HepG2 (cell line): Measurements from ENCODE around the gene DDRGK1. TPM values are rescaled to one million over a fixed set of nuclear protein-coding genes. Genes with fewer than 3 reads are reported as not detected.
A peak's percentile ranks its signal among the peaks of the same experiment; 100 is the strongest.

Experiments used
- AKAP8 ChIP-seq: sonication (generic); formaldehyde crosslinking; IDR thresholded peaks from 2 replicates; pipeline ENCODE4 v1.5.1; 2020; ENCODE audit warnings: mild to moderate bottlenecking, missing genetic modification reagents
- BCLAF1 ChIP-seq: fragments of 450-650 bp; IDR thresholded peaks from 2 replicates; pipeline ENCODE4 v1.6.1; 2017; ENCODE audit warnings: mild to moderate bottlenecking
- HDAC1 ChIP-seq: sonication (generic); formaldehyde crosslinking; IDR thresholded peaks from 2 replicates; pipeline ENCODE4 v1.5.1; 2020; ENCODE audit warnings: mild to moderate bottlenecking, missing genetic modification reagents
- IKZF4 ChIP-seq: sonication (generic); formaldehyde crosslinking; IDR thresholded peaks from 2 replicates; pipeline ENCODE4 v1.5.1; 2020; ENCODE audit warnings: borderline replicate concordance, mild to moderate bottlenecking, low read depth, missing genetic modification reagents; ENCODE audit errors: not compliant biosample characterization
- MAFK ChIP-seq, 2 experiments: IDR thresholded peaks in 1 of 2; conservative IDR thresholded peaks in 1 of 2; 2 replicates each; pipeline ENCODE4 v1.6.1; 2011; ENCODE audit warnings: improper control_type of control experiment in 2 of 2, low read length in 2 of 2
- NCOA1 ChIP-seq: sonication (generic); formaldehyde crosslinking; IDR thresholded peaks from 2 replicates; pipeline ENCODE4 v1.9.0; 2021; ENCODE audit warnings: missing genetic modification reagents
- NFAT5 ChIP-seq: sonication (generic); formaldehyde crosslinking; IDR thresholded peaks from 2 replicates; pipeline ENCODE4 v1.4.0; 2020; ENCODE audit warnings: missing genetic modification reagents
- NFIB ChIP-seq: sonication (generic); formaldehyde crosslinking; IDR thresholded peaks from 2 replicates; pipeline ENCODE4 v1.9.0; 2021; ENCODE audit warnings: missing genetic modification reagents, mild to moderate bottlenecking, borderline replicate concordance
- PAWR ChIP-seq: sonication (generic); formaldehyde crosslinking; IDR thresholded peaks from 2 replicates; pipeline ENCODE4 v1.4.0; 2020; ENCODE audit warnings: missing genetic modification reagents, mild to moderate bottlenecking, borderline replicate concordance
- RFX1 ChIP-seq: fragments of 450-650 bp; IDR thresholded peaks from 2 replicates; pipeline ENCODE4 v1.6.1; 2017
- RNF2 ChIP-seq: fragments of 450-650 bp; conservative IDR thresholded peaks from 2 replicates; pipeline ENCODE4 v1.6.1; 2016; ENCODE audit warnings: low read depth
- ZBTB42 ChIP-seq: sonication (generic); formaldehyde crosslinking; IDR thresholded peaks from 2 replicates; pipeline ENCODE4 v1.5.0; 2020; ENCODE audit warnings: mild to moderate bottlenecking, missing genetic modification reagents
- ZNF253 ChIP-seq: sonication (generic); formaldehyde crosslinking; IDR thresholded peaks from 2 replicates; pipeline ENCODE4 v1.8.0; 2022; ENCODE audit warnings: mild to moderate bottlenecking, missing genetic modification reagents, borderline replicate concordance
- ZNF772 ChIP-seq: sonication (generic); formaldehyde crosslinking; IDR thresholded peaks from 2 replicates; pipeline ENCODE4 v1.5.0; 2020; ENCODE audit warnings: mild to moderate bottlenecking, missing genetic modification reagents
- ZNF792 ChIP-seq: IDR thresholded peaks from 2 replicates; pipeline ENCODE4 v1.6.1; 2016
- ZSCAN22 ChIP-seq: sonication (generic); formaldehyde crosslinking; IDR thresholded peaks from 2 replicates; pipeline ENCODE4 v1.4.0; 2020; ENCODE audit warnings: mild to moderate bottlenecking, missing genetic modification reagents
- ZSCAN29 ChIP-seq: sonication (generic); formaldehyde crosslinking; conservative IDR thresholded peaks from 2 replicates; pipeline ENCODE4 v1.4.0; 2020; ENCODE audit warnings: mild to moderate bottlenecking, missing genetic modification reagents
- polyA plus RNA-seq, 8 experiments: library from polyadenylated mRNA; depleted of rRNA in 3 of 8; stranded (reverse) in 7 of 8; unstranded in 1 of 8; fragments of >200 nt; fragmentation: Illumina TruSeq in 4 of 8; extraction: Trizol in 4 of 8; gene quantifications; 2 replicates each; pipeline versions ENCODE4 v1.2.1 to v1.2.3, GENCODE V29; 2011 to 2016; ENCODE audit warnings: low read depth in 4 of 8, missing spikeins in 1 of 8, mixed read lengths in 1 of 8; ENCODE audit not compliant: insufficient read depth in 1 of 8
- total RNA-seq, 5 experiments: library from RNA; depleted of rRNA; stranded (reverse); fragments of >200 nt; fragmentation: Illumina TruSeq; extraction: Trizol; gene quantifications; 2 replicates each; pipeline ENCODE4 v1.2.3, GENCODE V29; 2016; ENCODE audit warnings: low read depth in 1 of 5
- TF ChIP-seq, protein P1 (sequence below): sonication (generic); formaldehyde crosslinking; IDR thresholded peaks from 2 replicates; pipeline ENCODE4 v1.4.0; 2020; ENCODE audit warnings: mild to moderate bottlenecking, low read depth, missing genetic modification reagents
- TF ChIP-seq, protein P2 (sequence below): IDR thresholded peaks from 2 replicates; pipeline ENCODE4 v1.6.1; 2018; ENCODE audit warnings: missing genetic modification reagents

Gene DDRGK1
- total and polyA plus RNA-seq, 2 of the 13 experiments (the other 11 are each of a cell fraction or from before 2014, with no cell fraction given): 96.7 to 149 TPM

- no peak for TF ChIP-seq NCOA1
- TF ChIP-seq ZSCAN22: 0 out of 2 replicates have a peak, but pooled peaks have one; percentile 43
- TF ChIP-seq NFIB (CRISPR knock-in tag): no peak
- TF ChIP-seq MAFK (conservative IDR thresholded peaks at IDR 0.05 in 1 of 2, IDR thresholded peaks at IDR 0.05 in 1 of 2; ENCODE audit: low read length in 2 of 2): no peak
- no peak for TF ChIP-seq ZSCAN29
- peak; percentile 88; the same call in 1 of the 2 replicates for TF ChIP-seq HDAC1 (CRISPR knock-in tag)
- TF ChIP-seq, protein P1, sequence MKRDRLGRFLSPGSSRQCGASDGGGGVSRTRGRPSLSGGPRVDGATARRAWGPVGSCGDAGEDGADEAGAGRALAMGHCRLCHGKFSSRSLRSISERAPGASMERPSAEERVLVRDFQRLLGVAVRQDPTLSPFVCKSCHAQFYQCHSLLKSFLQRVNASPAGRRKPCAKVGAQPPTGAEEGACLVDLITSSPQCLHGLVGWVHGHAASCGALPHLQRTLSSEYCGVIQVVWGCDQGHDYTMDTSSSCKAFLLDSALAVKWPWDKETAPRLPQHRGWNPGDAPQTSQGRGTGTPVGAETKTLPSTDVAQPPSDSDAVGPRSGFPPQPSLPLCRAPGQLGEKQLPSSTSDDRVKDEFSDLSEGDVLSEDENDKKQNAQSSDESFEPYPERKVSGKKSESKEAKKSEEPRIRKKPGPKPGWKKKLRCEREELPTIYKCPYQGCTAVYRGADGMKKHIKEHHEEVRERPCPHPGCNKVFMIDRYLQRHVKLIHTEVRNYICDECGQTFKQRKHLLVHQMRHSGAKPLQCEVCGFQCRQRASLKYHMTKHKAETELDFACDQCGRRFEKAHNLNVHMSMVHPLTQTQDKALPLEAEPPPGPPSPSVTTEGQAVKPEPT (CRISPR knock-in tag): no peak; the same call in 1 of the 2 replicates
- peak; percentile 77; the same call in 1 of the 2 replicates for TF ChIP-seq ZNF772 (CRISPR knock-in tag)
- no peak for TF ChIP-seq ZNF253 (CRISPR knock-in tag)
- TF ChIP-seq, protein P2, sequence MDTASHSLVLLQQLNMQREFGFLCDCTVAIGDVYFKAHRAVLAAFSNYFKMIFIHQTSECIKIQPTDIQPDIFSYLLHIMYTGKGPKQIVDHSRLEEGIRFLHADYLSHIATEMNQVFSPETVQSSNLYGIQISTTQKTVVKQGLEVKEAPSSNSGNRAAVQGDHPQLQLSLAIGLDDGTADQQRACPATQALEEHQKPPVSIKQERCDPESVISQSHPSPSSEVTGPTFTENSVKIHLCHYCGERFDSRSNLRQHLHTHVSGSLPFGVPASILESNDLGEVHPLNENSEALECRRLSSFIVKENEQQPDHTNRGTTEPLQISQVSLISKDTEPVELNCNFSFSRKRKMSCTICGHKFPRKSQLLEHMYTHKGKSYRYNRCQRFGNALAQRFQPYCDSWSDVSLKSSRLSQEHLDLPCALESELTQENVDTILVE (CRISPR knock-in tag): peak; percentile 43; the same call in 1 of the 2 replicates
- peak; percentile 91 for TF ChIP-seq ZNF792 (CRISPR knock-in tag)
- peak; percentile 33; the same call in 1 of the 2 replicates for TF ChIP-seq PAWR (CRISPR knock-in tag)
- TF ChIP-seq ZBTB42: no peak; the same call in 1 of the 2 replicates
- no peak for TF ChIP-seq IKZF4 (CRISPR knock-in tag)
- peak; percentile 60 for TF ChIP-seq AKAP8 (CRISPR knock-in tag)
- peak; percentile 49; the same call in 1 of the 2 replicates for TF ChIP-seq NFAT5
- no peak for TF ChIP-seq BCLAF1
- TF ChIP-seq RNF2: no peak
- TF ChIP-seq RFX1: no peak
Observed at GRCh38 chr20:3224681-3225421, 20.4 kb upstream of the DDRGK1 start (continued).
